Measurements from ENCODE around the gene ASAH2.
"Not testable (repeated sequence)": the region's sequence is repeated elsewhere in the genome, so short reads cannot be mapped to it uniquely, and the experiment has no call there.

The ASAH2 gene

GRCh38 chr10:50251394-50251793, at the start of gene ASAH2:
Gene ASAH2 (minus strand): TSS chr10:50251516. CDS start chr10:50248610, 2,906 bp downstream.
- no peak for DNase-seq (ENCODE audit: low read depth)

GRCh38 chr10:50299948-50300669, 48.8 kb upstream of the ASAH2 start:
- no peak for DNase-seq (ENCODE audit: low read depth)

GRCh38 chr10:50295367-50295766, 44.1 kb upstream of the ASAH2 start:
- DNase-seq (ENCODE audit: low read depth), result no peak

- no peak for DNase-seq (ENCODE audit: low read depth)
Observed at GRCh38 chr10:50294582-50294981, 43.3 kb upstream of the ASAH2 start.

- DNase-seq (ENCODE audit: low read depth), result no peak
Observed at GRCh38 chr10:50293513-50294313, 42.4 kb upstream of the ASAH2 start.

- peak; percentile 34 for DNase-seq (ENCODE audit: low read depth)
Observed at GRCh38 chr10:50291261-50291850, 40.0 kb upstream of the ASAH2 start.

- no peak for DNase-seq (ENCODE audit: low read depth)
Observed at GRCh38 chr10:50289196-50289595, 37.9 kb upstream of the ASAH2 start.

GRCh38 chr10:50286996-50287803, 35.9 kb upstream of the ASAH2 start:
- no peak for DNase-seq (ENCODE audit: low read depth)

- peak; percentile 14 for DNase-seq (ENCODE audit: low read depth)
Observed at GRCh38 chr10:50286517-50286916, 35.2 kb upstream of the ASAH2 start.

- DNase-seq (ENCODE audit: low read depth), result no peak
Observed at GRCh38 chr10:50281967-50282522, 30.7 kb upstream of the ASAH2 start.

- no peak for DNase-seq (ENCODE audit: low read depth)
Observed at GRCh38 chr10:50281210-50281966, 30.1 kb upstream of the ASAH2 start.

- DNase-seq (ENCODE audit: low read depth), result no peak
Observed at GRCh38 chr10:50280049-50280841, 28.9 kb upstream of the ASAH2 start.

GRCh38 chr10:50279489-50279888, 28.2 kb upstream of the ASAH2 start:
- no peak for DNase-seq (ENCODE audit: low read depth)

GRCh38 chr10:50275650-50276235, 24.4 kb upstream of the ASAH2 start:
- peak; percentile 18 for DNase-seq (ENCODE audit: low read depth)

GRCh38 chr10:50272531-50272930, 21.2 kb upstream of the ASAH2 start:
- no peak for DNase-seq (ENCODE audit: low read depth)

GRCh38 chr10:50271564-50272250, 20.4 kb upstream of the ASAH2 start:
- no peak for DNase-seq (ENCODE audit: low read depth)

- DNase-seq (ENCODE audit: low read depth), result not testable (repeated sequence)
Observed at GRCh38 chr10:50267877-50268276, 16.6 kb upstream of the ASAH2 start.

- not testable (repeated sequence) for DNase-seq (ENCODE audit: low read depth)
Observed at GRCh38 chr10:50262625-50263024, 11.3 kb upstream of the ASAH2 start.

GRCh38 chr10:50260791-50261281, 9.5 kb upstream of the ASAH2 start:
- no peak for DNase-seq (ENCODE audit: low read depth)

Data from iris pigment epithelial cell (primary cell).